Activated naive CD4-positive, alpha-beta T cell treated with anti-CD3 and anti-CD28 coated beads, Interleukin-2, amount 50 U/mL, for 72 hours (primary cell): ENCODE results near the gene GTF2I. TPM values are rescaled to one million over a fixed set of nuclear protein-coding genes. Genes with fewer than 3 reads are reported as not detected.
"Not testable (repeated sequence)": the region's sequence is repeated elsewhere in the genome, so short reads cannot be mapped to it uniquely, and the experiment has no call there.

Experiments
- ATAC-seq, 2 donors: fragments of 150-1000 bp; cut with Tn5 transposase; 2 replicates each; pipeline ENCODE4 v1.10.0; 2021; ENCODE audit warnings: mild to moderate bottlenecking in 2 of 2, moderate library complexity in 2 of 2
- DNase-seq, 2 donors: peaks; one replicate each; pipeline ENCODE4 v3.0.0; 2021 to 2022; ENCODE audit warnings: low spot score in 2 of 2
- H3K27ac Mint-ChIP-seq, 2 donors: one replicate each; pipeline ENCODE4 v1.8.0; 2022; ENCODE audit warnings: mild to moderate bottlenecking in 2 of 2, mixed read lengths in 2 of 2
- H3K36me3 Mint-ChIP-seq, 2 donors: one replicate each; pipeline ENCODE4 v1.8.0; 2022; ENCODE audit warnings: mixed read lengths in 2 of 2
- H3K9me3 Mint-ChIP-seq, 2 donors: one replicate each; pipeline ENCODE4 v1.8.0; 2022; ENCODE audit warnings: mixed read lengths in 2 of 2
- total RNA-seq, 2 donors: library from RNA; stranded (reverse); gene quantifications; one replicate each; pipeline ENCODE4 v1.2.3, GENCODE V29; 2022

The GTF2I gene
- total RNA-seq, 2 donors from 2014 or later, result 127 to 178 TPM

GRCh38 chr7:74653686-74654181, 3.8 kb upstream of the GTF2I start:
- H3K27ac Mint-ChIP-seq, result no peak overlapping the region
- no peak for DNase-seq
- H3K36me3 Mint-ChIP-seq, result peaks cover 2 to 15% of the 10 kb centered on the region in 2 donors
- ATAC-seq, result no peak
- H3K9me3 Mint-ChIP-seq, result no peaks in the 10 kb centered on the region

GRCh38 chr7:74654811-74655210, 2.7 kb upstream of the GTF2I start:
- DNase-seq (no peak), ATAC-seq (no peak)
- Mint-ChIP-seq H3K9me3 (no peaks in the 10 kb centered on the region), H3K36me3 (peaks cover 8 to 15% of the 10 kb centered on the region in 2 donors), H3K27ac (peak overlapping the region in 1 of 2 donors; percentile 18)

- ATAC-seq, result no peak
- H3K27ac Mint-ChIP-seq, result peak overlapping the region; percentile 18 to 90
- H3K9me3 Mint-ChIP-seq, result no peaks in the 10 kb centered on the region
- H3K36me3 Mint-ChIP-seq, result peaks cover 13 to 15% of the 10 kb centered on the region in 2 donors
- DNase-seq, result no peak
Measured at GRCh38 chr7:74655324-74655723, 2.2 kb upstream of the GTF2I start.

GRCh38 chr7:74655768-74656440, 1.6 kb upstream of the GTF2I start:
- DNase-seq, result no peak
- peak overlapping the region; percentile 87 to 90 for H3K27ac Mint-ChIP-seq
- peaks cover 15 to 18% of the 10 kb centered on the region in 2 donors for H3K36me3 Mint-ChIP-seq
- ATAC-seq, result no peak
- no peaks in the 10 kb centered on the region for H3K9me3 Mint-ChIP-seq

GRCh38 chr7:74656441-74656836, 1.1 kb upstream of the GTF2I start:
- peak in 1 of 2 donors; percentile 24 for ATAC-seq
- no peaks in the 10 kb centered on the region for H3K9me3 Mint-ChIP-seq
- peaks cover 15 to 23% of the 10 kb centered on the region in 2 donors for H3K36me3 Mint-ChIP-seq
- peak overlapping the region; percentile 90 to 96 for H3K27ac Mint-ChIP-seq
- DNase-seq, result peak; percentile 35 to 72

- Mint-ChIP-seq H3K36me3 (peaks cover 15 to 23% of the 10 kb centered on the region in 2 donors), H3K27ac (peak overlapping the region; percentile 90 to 100), H3K9me3 (no peaks in the 10 kb centered on the region)
- DNase-seq, result peak; percentile 96 to 98
- ATAC-seq, result peak; percentile 77 to 87
Measured at GRCh38 chr7:74656837-74657691, 454 bp upstream of the GTF2I start.

GRCh38 chr7:74658178-74659004, 873 bp downstream of the GTF2I start:
- ATAC-seq (peak; percentile 54 to 77), DNase-seq (peak; percentile 89 to 93)
- H3K27ac Mint-ChIP-seq, result peak overlapping the region; percentile 80 to 95
- H3K9me3 Mint-ChIP-seq, result no peaks in the 10 kb centered on the region
- peaks cover 15 to 23% of the 10 kb centered on the region in 2 donors for H3K36me3 Mint-ChIP-seq

- Mint-ChIP-seq H3K36me3 (peaks cover 11 to 33% of the 10 kb centered on the region in 2 donors), H3K27ac (peak overlapping the region; percentile 80 to 95)
- H3K9me3 Mint-ChIP-seq, ATAC-seq, DNase-seq: not testable (repeated sequence)
Measured at GRCh38 chr7:74660202-74660601, 2.7 kb downstream of the GTF2I start.

GRCh38 chr7:74661836-74662794, 4.6 kb downstream of the GTF2I start:
- not testable (repeated sequence) for DNase-seq, H3K27ac Mint-ChIP-seq, H3K9me3 Mint-ChIP-seq, ATAC-seq
- peaks cover 0 to 49% of the 10 kb centered on the region in 2 donors for H3K36me3 Mint-ChIP-seq

GRCh38 chr7:74665296-74665938, 7.9 kb downstream of the GTF2I start:
- H3K27ac Mint-ChIP-seq, result no peak overlapping the region
- no peak for ATAC-seq
- H3K9me3 Mint-ChIP-seq, result no peaks in the 10 kb centered on the region
- peaks cover 0 to 36% of the 10 kb centered on the region in 2 donors for H3K36me3 Mint-ChIP-seq
- DNase-seq, result no peak

GRCh38 chr7:74667013-74667412, 9.5 kb downstream of the GTF2I start:
- not testable (repeated sequence) for ATAC-seq, DNase-seq, H3K27ac Mint-ChIP-seq, H3K9me3 Mint-ChIP-seq
- H3K36me3 Mint-ChIP-seq, result peaks cover 0 to 26% of the 10 kb centered on the region in 2 donors

GRCh38 chr7:74667520-74667919, 10.0 kb downstream of the GTF2I start:
- H3K9me3 Mint-ChIP-seq, ATAC-seq, DNase-seq: not testable (repeated sequence)
- peak overlapping the region in 1 of 2 donors; percentile 29 for H3K27ac Mint-ChIP-seq
- peaks cover 0 to 26% of the 10 kb centered on the region in 2 donors for H3K36me3 Mint-ChIP-seq

- no peak for DNase-seq
- Mint-ChIP-seq H3K27ac (no peak overlapping the region), H3K36me3 (peaks cover 0 to 2% of the 10 kb centered on the region in 2 donors), H3K9me3 (no peaks in the 10 kb centered on the region)
- ATAC-seq, result no peak
Measured at GRCh38 chr7:74671602-74672001, 14.1 kb downstream of the GTF2I start.

GRCh38 chr7:74672343-74672915, 14.9 kb downstream of the GTF2I start:
- no peak overlapping the region for H3K27ac Mint-ChIP-seq
- ATAC-seq (no peak), DNase-seq (no peak)
- no peaks in the 10 kb centered on the region for H3K36me3 Mint-ChIP-seq
- H3K9me3 Mint-ChIP-seq, result no peaks in the 10 kb centered on the region

GRCh38 chr7:74674166-74674565, 16.6 kb downstream of the GTF2I start:
- DNase-seq (no peak), ATAC-seq (no peak)
- Mint-ChIP-seq H3K9me3 (no peaks in the 10 kb centered on the region), H3K36me3 (peaks cover 0 to 6% of the 10 kb centered on the region in 2 donors), H3K27ac (no peak overlapping the region)
